ENCODE measurements around the gene CENPU. TPM values are rescaled to one million over a fixed set of nuclear protein-coding genes. Genes with fewer than 3 reads are reported as not detected.

Gene CENPU
- total RNA-seq, 1 donor from 2014 or later, result 76.6 TPM

DNA sequence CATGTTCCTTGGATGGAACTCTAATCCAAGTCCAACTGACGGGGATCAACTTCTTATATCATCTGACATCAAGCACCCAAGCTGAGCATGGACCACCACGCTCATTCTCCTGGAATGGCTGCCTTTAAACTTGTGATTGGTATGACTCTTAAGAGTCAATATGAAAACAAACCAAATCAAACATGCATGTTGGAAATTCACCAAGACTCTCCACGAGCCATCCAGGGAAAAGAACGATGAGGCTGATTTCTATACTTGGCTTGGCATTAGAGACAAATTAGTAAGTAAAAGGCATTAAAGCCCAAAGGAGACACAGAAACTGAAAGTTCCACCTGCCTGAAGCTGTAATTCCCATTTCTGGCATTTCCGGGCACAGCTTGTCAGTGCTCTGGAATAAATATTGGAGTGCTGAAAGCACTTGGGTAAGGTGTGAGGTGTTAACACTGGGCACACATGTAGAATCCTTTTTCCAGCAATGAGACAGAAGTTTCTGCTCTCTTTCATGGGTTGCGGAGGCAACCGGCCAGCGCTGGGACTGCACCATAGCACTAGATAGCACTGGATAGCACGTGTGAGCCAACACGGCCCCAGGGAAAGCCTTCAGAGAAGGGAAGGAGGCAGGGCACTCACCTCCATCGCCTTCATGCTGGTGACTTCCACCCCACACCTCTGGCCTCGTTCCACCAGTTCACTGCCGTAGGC lies 42.1 kb upstream of the CENPU start:
- Mint-ChIP-seq H3K4me1 (no peaks in the 10 kb centered on the region), H3K27ac (ENCODE audit: unreplicated experiment) (no peak overlapping the region), H3K27me3 (ENCODE audit: low read depth) (no peaks in the 10 kb centered on the region), H3K4me3 (no peak overlapping the region), H3K9me3 (peaks cover 3% of the 10 kb centered on the region), H3K36me3 (ENCODE audit: low read depth) (peaks cover 4% of the 10 kb centered on the region)
- TF ChIP-seq, protein P1, sequence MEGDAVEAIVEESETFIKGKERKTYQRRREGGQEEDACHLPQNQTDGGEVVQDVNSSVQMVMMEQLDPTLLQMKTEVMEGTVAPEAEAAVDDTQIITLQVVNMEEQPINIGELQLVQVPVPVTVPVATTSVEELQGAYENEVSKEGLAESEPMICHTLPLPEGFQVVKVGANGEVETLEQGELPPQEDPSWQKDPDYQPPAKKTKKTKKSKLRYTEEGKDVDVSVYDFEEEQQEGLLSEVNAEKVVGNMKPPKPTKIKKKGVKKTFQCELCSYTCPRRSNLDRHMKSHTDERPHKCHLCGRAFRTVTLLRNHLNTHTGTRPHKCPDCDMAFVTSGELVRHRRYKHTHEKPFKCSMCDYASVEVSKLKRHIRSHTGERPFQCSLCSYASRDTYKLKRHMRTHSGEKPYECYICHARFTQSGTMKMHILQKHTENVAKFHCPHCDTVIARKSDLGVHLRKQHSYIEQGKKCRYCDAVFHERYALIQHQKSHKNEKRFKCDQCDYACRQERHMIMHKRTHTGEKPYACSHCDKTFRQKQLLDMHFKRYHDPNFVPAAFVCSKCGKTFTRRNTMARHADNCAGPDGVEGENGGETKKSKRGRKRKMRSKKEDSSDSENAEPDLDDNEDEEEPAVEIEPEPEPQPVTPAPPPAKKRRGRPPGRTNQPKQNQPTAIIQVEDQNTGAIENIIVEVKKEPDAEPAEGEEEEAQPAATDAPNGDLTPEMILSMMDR (conservative IDR thresholded peaks at IDR 0.05), result no peak
- DNase-seq (ENCODE audit: low read depth, low spot score), result no peak

DNA sequence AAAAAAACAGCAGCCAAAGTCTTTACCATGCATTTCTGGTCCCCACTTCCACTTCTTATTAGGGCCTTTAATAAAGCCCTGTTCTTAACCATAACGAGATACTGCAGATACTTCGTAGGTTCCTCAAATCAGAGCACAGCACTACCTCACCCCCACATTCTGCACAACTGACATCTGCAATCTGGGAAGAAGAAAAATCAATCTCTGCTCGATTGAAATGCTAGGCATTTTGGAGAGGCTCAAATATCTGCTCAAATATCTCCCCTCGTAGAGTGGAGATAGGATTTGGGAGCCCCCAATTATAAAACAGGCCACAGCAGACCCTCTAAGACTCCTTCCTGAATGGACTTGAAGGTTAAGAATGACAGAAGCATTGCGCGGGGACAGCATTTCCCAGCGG lies 40.3 kb upstream of the CENPU start:
- no peak overlapping the region for H3K4me3 Mint-ChIP-seq
- H3K9me3 Mint-ChIP-seq, result peaks cover under 1% of the 10 kb centered on the region
- H3K4me1 Mint-ChIP-seq, result peaks cover 10% of the 10 kb centered on the region
- DNase-seq (ENCODE audit: low read depth, low spot score), result no peak
- peaks cover under 1% of the 10 kb centered on the region for H3K36me3 Mint-ChIP-seq (ENCODE audit: low read depth)
- TF ChIP-seq, protein P1 (conservative IDR thresholded peaks at IDR 0.05), result no peak
- no peak overlapping the region for H3K27ac Mint-ChIP-seq (ENCODE audit: unreplicated experiment)
- no peaks in the 10 kb centered on the region for H3K27me3 Mint-ChIP-seq (ENCODE audit: low read depth)

DNA sequence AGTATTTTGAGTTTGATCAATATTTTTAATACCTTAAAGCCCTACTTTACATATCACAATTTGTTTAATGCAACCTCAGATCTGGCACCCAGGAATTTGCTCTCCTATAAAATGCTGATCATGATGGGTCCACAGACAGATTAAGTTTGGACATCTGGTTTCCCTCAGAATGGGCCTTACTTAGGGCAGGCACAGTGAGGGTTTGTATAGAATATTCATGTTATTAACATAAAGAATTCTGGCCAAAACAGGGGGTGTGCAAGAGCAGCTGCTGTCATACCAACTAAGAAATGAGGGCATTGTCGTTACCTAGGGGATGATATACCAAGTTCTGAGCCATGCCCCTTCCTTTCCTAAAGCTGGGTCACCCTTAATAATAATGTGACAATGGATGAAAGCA lies 37.5 kb upstream of the CENPU start:
- no peaks in the 10 kb centered on the region for H3K36me3 Mint-ChIP-seq (ENCODE audit: low read depth)
- H3K9me3 Mint-ChIP-seq, result no peaks in the 10 kb centered on the region
- no peaks in the 10 kb centered on the region for H3K27me3 Mint-ChIP-seq (ENCODE audit: low read depth)
- TF ChIP-seq, protein P1 (conservative IDR thresholded peaks at IDR 0.05), result no peak
- peaks cover 10% of the 10 kb centered on the region for H3K4me1 Mint-ChIP-seq
- H3K4me3 Mint-ChIP-seq, result no peak overlapping the region
- no peak for DNase-seq (ENCODE audit: low read depth, low spot score)
- no peak overlapping the region for H3K27ac Mint-ChIP-seq (ENCODE audit: unreplicated experiment)

DNA sequence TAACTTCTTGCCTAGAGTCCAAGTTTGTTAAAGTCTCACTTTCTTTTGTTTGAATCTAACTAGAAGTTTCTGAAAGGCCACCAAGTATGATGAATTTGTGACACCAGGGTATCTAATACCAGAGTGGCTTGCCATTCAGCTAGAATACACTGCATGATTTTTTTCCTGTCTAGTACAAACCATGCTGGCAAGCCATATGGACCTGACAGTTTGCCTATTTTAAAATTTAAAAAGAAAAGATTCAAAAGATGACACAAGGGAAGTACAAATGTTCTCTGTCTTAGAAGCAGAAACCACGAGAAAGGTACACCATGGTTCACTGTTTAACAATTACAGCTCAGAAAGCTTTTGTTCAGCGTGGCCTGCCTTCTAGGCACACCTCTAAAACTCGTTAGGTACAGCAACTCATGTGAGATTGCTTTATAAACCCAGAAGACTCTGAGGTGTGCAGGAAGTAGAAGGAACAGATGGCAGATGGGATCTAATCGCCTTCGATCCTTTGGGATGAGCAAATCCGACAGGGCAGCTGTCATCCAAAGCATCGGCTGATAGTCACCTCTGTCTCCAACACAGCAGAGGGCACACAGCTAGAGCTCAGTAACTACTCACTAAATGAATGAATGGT lies 35.4 kb upstream of the CENPU start:
- Mint-ChIP-seq H3K27ac (ENCODE audit: unreplicated experiment) (no peak overlapping the region), H3K36me3 (ENCODE audit: low read depth) (no peaks in the 10 kb centered on the region), H3K4me3 (no peak overlapping the region), H3K4me1 (peaks cover 10% of the 10 kb centered on the region), H3K9me3 (no peaks in the 10 kb centered on the region), H3K27me3 (ENCODE audit: low read depth) (no peaks in the 10 kb centered on the region)
- no peak for DNase-seq (ENCODE audit: low read depth, low spot score)
- TF ChIP-seq, protein P1 (conservative IDR thresholded peaks at IDR 0.05), result no peak

DNA sequence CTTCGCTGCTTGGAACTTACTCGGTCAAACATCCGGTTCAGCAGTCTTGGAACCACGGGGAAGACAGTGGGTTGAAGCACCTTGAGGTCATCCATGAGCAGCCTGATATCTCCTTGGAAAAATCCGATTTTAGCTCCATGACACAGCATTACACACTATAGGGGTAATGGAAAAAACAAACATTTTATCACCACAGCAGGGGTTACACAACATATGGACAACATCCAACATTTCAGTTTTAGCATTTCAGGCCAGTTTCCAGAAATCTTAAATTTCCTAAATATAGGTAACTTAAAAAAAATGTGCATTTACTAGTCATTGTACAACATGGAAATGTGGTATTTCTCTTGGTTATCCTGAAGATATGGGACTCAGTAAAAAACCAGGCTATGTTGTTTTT lies 34.4 kb upstream of the CENPU start:
- H3K4me3 Mint-ChIP-seq, result no peak overlapping the region
- DNase-seq (ENCODE audit: low read depth, low spot score), result no peak
- peaks cover 10% of the 10 kb centered on the region for H3K4me1 Mint-ChIP-seq
- no peak overlapping the region for H3K27ac Mint-ChIP-seq (ENCODE audit: unreplicated experiment)
- H3K36me3 Mint-ChIP-seq (ENCODE audit: low read depth), result no peaks in the 10 kb centered on the region
- no peaks in the 10 kb centered on the region for H3K9me3 Mint-ChIP-seq
- TF ChIP-seq, protein P1 (conservative IDR thresholded peaks at IDR 0.05), result no peak
- no peaks in the 10 kb centered on the region for H3K27me3 Mint-ChIP-seq (ENCODE audit: low read depth)

Measured in neural crest cell (in vitro differentiated cells).